Activated B cell treated with CpG ODN at 0.5 μM for 24 hours (primary cell): Measurements from ENCODE around the gene TICAM2. TPM values are rescaled to one million over a fixed set of nuclear protein-coding genes. Genes with fewer than 3 reads are reported as not detected.

Experiments
- ATAC-seq: fragments of 200-7000 bp; cut with Tn5 transposase; one replicate; pipeline ENCODE4 v1.10.0; 2021; ENCODE audit warnings: low read depth, mild to moderate bottlenecking, moderate library complexity
- CTCF ChIA-PET: fragments of 350-600 bp; sonication (Branson Sonifier 250); formaldehyde crosslinking; loops from one replicate; lab custom pipeline; 2021; ENCODE audit warnings: antibody characterized with exemption; lab: Charles Lee
- POLR2A ChIA-PET: fragments of 350-600 bp; sonication (Branson Sonifier 250); formaldehyde crosslinking; loops from one replicate; lab custom pipeline; 2021; ENCODE audit warnings: antibody characterized with exemption; lab: Charles Lee
- DNase-seq: peaks from one replicate; pipeline ENCODE4 v3.0.0; 2022
- H3K27ac Mint-ChIP-seq: one replicate; pipeline ENCODE4 v1.8.0; 2020; ENCODE audit warnings: mixed read lengths
- H3K27me3 Mint-ChIP-seq: one replicate; pipeline ENCODE4 v1.8.0; 2021; ENCODE audit warnings: mixed read lengths
- H3K36me3 Mint-ChIP-seq: one replicate; pipeline ENCODE4 v1.8.0; 2021; ENCODE audit warnings: low read depth, mixed read lengths
- H3K4me1 Mint-ChIP-seq: one replicate; pipeline ENCODE4 v1.8.0; 2021; ENCODE audit warnings: mixed read lengths
- H3K4me3 Mint-ChIP-seq: one replicate; pipeline ENCODE4 v1.8.0; 2020; ENCODE audit warnings: mild to moderate bottlenecking, mixed read lengths
- H3K9me3 Mint-ChIP-seq: one replicate; pipeline ENCODE4 v1.8.0; 2020; ENCODE audit warnings: mixed read lengths
- intact Hi-C: fragments of 100-400 bp; cut with micrococcal nuclease; formaldehyde crosslinking; loops from one replicate; pipeline ENCODE4 v1.15.1; 2024
- total RNA-seq: library from RNA; stranded (reverse); gene quantifications from 2 replicates; pipeline ENCODE4 v1.2.3, GENCODE V29; 2022
- TF ChIP-seq, protein P1 (sequence below): fragments of 200-600 bp; IDR thresholded peaks from one replicate; pipeline ENCODE4 v1.8.0; 2022; ENCODE audit warnings: antibody characterized with exemption, mild to moderate bottlenecking

TICAM2 gene
- total RNA-seq, 1 donor from 2014 or later: 12.4 TPM

DNA sequence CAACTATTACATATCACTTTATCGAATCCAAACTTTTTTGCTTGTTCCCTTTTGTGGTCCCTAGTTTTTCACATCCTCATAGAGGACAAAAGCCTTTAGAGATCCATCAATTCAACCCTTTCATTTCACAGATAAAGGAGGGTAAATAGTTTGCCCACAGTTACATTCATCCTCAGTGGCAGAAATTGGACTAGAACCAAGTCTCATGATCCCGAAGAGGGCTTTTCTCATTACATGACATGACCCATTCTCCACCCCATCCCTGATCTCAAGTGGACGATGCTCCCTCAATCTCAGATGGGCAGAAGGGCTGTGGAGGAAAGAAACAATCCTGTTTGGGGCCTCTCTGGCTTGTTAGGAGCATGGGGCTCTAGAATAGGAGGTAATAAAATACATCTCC lies 23.1 kb downstream of the TICAM2 start:
- ChIA-PET CTCF (interaction anchor here (1.1 to 7.1 kb wide), 4 partner anchors 12 to 269 kb away, joined by 3 to 134 read pairs (median 4); no protein-coding TSS in a partner anchor), POLR2A (interaction anchor here (1.0 to 4.5 kb wide), 4 partner anchors 9 to 262 kb away, joined by 3 to 31 read pairs (median 17); partner anchors contain the start of genes AP3S1, ATG12, FEM1C and TICAM2)
- peak; percentile 1 for ATAC-seq
- peak overlapping the region; percentile 83 for H3K27ac Mint-ChIP-seq
- intact Hi-C loops: loop anchor here (1.0 kb wide), 2 partner anchors 22 to 35 kb away; partner anchors contain the start of gene FEM1C
- no peak for DNase-seq
- TF ChIP-seq, protein P1, sequence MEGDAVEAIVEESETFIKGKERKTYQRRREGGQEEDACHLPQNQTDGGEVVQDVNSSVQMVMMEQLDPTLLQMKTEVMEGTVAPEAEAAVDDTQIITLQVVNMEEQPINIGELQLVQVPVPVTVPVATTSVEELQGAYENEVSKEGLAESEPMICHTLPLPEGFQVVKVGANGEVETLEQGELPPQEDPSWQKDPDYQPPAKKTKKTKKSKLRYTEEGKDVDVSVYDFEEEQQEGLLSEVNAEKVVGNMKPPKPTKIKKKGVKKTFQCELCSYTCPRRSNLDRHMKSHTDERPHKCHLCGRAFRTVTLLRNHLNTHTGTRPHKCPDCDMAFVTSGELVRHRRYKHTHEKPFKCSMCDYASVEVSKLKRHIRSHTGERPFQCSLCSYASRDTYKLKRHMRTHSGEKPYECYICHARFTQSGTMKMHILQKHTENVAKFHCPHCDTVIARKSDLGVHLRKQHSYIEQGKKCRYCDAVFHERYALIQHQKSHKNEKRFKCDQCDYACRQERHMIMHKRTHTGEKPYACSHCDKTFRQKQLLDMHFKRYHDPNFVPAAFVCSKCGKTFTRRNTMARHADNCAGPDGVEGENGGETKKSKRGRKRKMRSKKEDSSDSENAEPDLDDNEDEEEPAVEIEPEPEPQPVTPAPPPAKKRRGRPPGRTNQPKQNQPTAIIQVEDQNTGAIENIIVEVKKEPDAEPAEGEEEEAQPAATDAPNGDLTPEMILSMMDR: no peak
- peaks cover 56% of the 10 kb centered on the region for H3K4me1 Mint-ChIP-seq
- H3K36me3 Mint-ChIP-seq: peaks cover 3% of the 10 kb centered on the region
- peaks cover 2% of the 10 kb centered on the region for H3K9me3 Mint-ChIP-seq
- no peaks in the 10 kb centered on the region for H3K27me3 Mint-ChIP-seq
- H3K4me3 Mint-ChIP-seq: peak overlapping the region; percentile 74

DNA sequence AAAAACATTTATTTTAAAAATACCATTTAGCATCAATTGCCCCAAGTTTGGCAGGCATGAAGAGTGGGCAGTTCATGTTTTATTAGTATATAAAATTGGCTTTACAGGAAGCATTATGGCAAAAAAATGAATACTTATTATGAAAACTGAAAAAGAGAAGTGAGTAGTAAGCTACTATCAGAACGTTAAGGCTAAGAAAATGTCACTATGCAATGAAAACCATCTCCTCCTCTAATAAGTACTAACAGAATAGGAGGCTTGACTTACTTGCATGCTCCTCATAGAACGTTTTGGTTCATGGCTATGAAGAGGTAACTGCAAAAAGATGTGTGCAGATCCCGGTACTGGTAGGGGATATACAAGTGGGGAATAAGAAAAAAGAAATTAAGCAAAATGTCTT lies 23.6 kb downstream of the TICAM2 start:
- POLR2A ChIA-PET: interaction anchor here (0.6 to 4.5 kb wide), 7 partner anchors 12 to 283 kb away, joined by 3 to 31 read pairs (median 4); partner anchors contain the start of genes AP3S1, ATG12, CCDC112 and FEM1C
- no peaks in the 10 kb centered on the region for H3K27me3 Mint-ChIP-seq
- TF ChIP-seq, protein P1: no peak
- ATAC-seq (peak; percentile 35), DNase-seq (no peak)
- H3K9me3 Mint-ChIP-seq: peaks cover 2% of the 10 kb centered on the region
- CTCF ChIA-PET: interaction anchor here (1.1 to 7.1 kb wide), 4 partner anchors 13 to 269 kb away, joined by 3 to 134 read pairs (median 4); no protein-coding TSS in a partner anchor
- peaks cover 59% of the 10 kb centered on the region for H3K4me1 Mint-ChIP-seq
- peaks cover 3% of the 10 kb centered on the region for H3K36me3 Mint-ChIP-seq
- peak overlapping the region; percentile 74 for H3K4me3 Mint-ChIP-seq
- H3K27ac Mint-ChIP-seq: peak overlapping the region; percentile 83
- intact Hi-C loops: loop anchor here (1.0 kb wide), 2 partner anchors 23 to 34 kb away; partner anchors contain the start of gene FEM1C

DNA sequence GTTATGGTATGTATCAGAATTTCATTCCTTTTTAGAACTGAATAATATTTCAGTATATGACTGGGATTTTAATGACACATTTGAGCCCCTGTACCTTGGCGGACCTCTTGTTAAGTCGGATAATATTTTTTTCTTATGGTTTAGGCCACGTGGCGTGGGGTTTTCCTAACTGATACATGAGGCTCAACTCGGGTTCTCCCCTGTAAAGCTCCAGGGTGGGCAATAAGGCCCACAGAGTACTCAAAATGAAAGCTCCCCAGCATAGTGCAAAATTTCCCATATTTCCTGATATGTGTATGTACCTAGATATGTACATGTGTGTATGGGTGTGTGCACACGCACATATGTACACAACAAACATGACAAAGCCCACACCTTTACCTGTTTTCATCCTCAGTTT lies 24.5 kb downstream of the TICAM2 start:
- POLR2A ChIA-PET: interaction anchor here (0.6 to 4.5 kb wide), 6 partner anchors 24 to 282 kb away, joined by 3 to 31 read pairs (median 6); partner anchors contain the start of genes CCDC112, FEM1C and TICAM2
- DNase-seq: no peak
- intact Hi-C loops: no loop called here

DNA sequence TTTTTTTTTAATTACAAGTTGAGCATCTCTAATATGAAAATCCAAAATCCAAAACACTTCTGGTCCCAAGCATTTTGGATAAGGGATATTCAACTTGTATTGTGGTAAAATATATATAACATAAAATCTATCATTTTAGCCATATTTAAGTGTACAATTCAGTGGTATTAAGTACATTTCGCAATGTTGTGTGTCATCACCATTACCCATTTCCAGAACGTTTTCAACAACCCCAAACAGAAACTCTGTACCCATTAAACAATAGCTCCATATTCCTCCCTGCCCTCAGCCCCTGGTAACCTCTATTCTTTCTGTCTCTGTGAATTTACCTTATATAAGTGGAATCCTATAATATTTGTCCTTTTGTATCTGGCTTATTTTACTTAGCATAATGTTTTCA lies 24.9 kb downstream of the TICAM2 start:
- Mint-ChIP-seq H3K27ac (peak overlapping the region; percentile 68), H3K4me3 (no peak overlapping the region), H3K27me3 (no peaks in the 10 kb centered on the region), H3K4me1 (peaks cover 55% of the 10 kb centered on the region), H3K36me3 (peaks cover 3% of the 10 kb centered on the region), H3K9me3 (peaks cover 2% of the 10 kb centered on the region)
- DNase-seq: no peak
- TF ChIP-seq, protein P1: no peak
- intact Hi-C loops: no loop called here
- ATAC-seq: no peak
- ChIA-PET POLR2A (interaction anchor here (0.6 to 4.5 kb wide), 4 partner anchors 25 to 270 kb away, joined by 3 to 31 read pairs (median 18); partner anchors contain the start of genes FEM1C and TICAM2), CTCF (interaction anchor here (1.4 to 7.1 kb wide), 2 partner anchors 11 to 267 kb away, joined by 3 to 134 read pairs; no protein-coding TSS in a partner anchor)

More for the DNA sequence above, 24.5 kb downstream of the TICAM2 start:
- Mint-ChIP-seq H3K27me3 (no peaks in the 10 kb centered on the region), H3K27ac (peak overlapping the region; percentile 68), H3K36me3 (peaks cover 3% of the 10 kb centered on the region), H3K9me3 (peaks cover 2% of the 10 kb centered on the region), H3K4me3 (peak overlapping the region; percentile 40), H3K4me1 (peaks cover 55% of the 10 kb centered on the region)
- CTCF ChIA-PET: interaction anchor here (1.1 to 7.1 kb wide), 4 partner anchors 10 to 268 kb away, joined by 3 to 134 read pairs (median 4); no protein-coding TSS in a partner anchor
- TF ChIP-seq, protein P1: no peak
- no peak for ATAC-seq
